H1 (cell line): ENCODE data around the gene RAP1GDS1. TPM values are rescaled to one million over a fixed set of nuclear protein-coding genes. Genes with fewer than 3 reads are reported as not detected.

ENCODE experiments used
- CTCF ChIA-PET: fragments of 300-600 bp; sonication (Branson Sonifier 250); formaldehyde crosslinking; loops from one replicate; lab custom pipeline; 2021; ENCODE audit not compliant: partially characterized antibody; lab: Charles Lee
- POLR2A ChIA-PET: fragments of 300-600 bp; sonication (Branson Sonifier 250); formaldehyde crosslinking; loops from one replicate; lab custom pipeline; 2021; ENCODE audit warnings: inconsistent platforms; ENCODE audit not compliant: partially characterized antibody; lab: Charles Lee
- DNase-seq, 2 experiments: peaks; one replicate each; pipeline versions ENCODE4 v3.0.0 to v3.0.0-alpha.2; 2010 to 2022; ENCODE audit warnings: low spot score in 2 of 2, low read depth in 1 of 2, mixed read lengths in 1 of 2
- FAIRE-seq: peaks from 2 replicates; lab custom pipeline; 2011; peaks lifted over from hg19 to GRCh38; lab: Jason Lieb, UNC
- H2AFZ ChIP-seq: 2 replicates; pipeline ENCODE4 v1.8.1; 2012; ENCODE audit warnings: low read length, inconsistent platforms
- H2AK5ac ChIP-seq: 2 replicates; pipeline ENCODE4 v1.6.1; 2013; ENCODE audit warnings: low read depth, low read length
- H2BK120ac ChIP-seq: replicated peaks from 2 replicates; pipeline ENCODE3; 2013; ENCODE audit warnings: low read depth, low read length, inconsistent platforms
- H2BK12ac ChIP-seq: 2 replicates; pipeline ENCODE4 v1.6.1; 2013; ENCODE audit warnings: low read depth, low read length
- H2BK15ac ChIP-seq: 2 replicates; pipeline ENCODE4 v1.6.1; 2013; ENCODE audit warnings: low read length
- H2BK20ac ChIP-seq: 2 replicates; pipeline ENCODE4 v1.6.1; 2013; ENCODE audit warnings: low read length
- H2BK5ac ChIP-seq: 2 replicates; pipeline ENCODE4 v1.6.1; 2013; ENCODE audit warnings: low read depth, low read length
- H3K14ac ChIP-seq: 2 replicates; pipeline ENCODE4 v1.6.1; 2013; ENCODE audit warnings: inconsistent platforms; ENCODE audit not compliant: insufficient read length
- H3K18ac ChIP-seq: 2 replicates; pipeline ENCODE4 v1.6.1; 2013; ENCODE audit warnings: low read length; ENCODE audit errors: extremely low read depth
- H3K23ac ChIP-seq: 2 replicates; pipeline ENCODE4 v1.6.1; 2013; ENCODE audit warnings: inconsistent platforms; ENCODE audit not compliant: insufficient read length
- H3K23me2 ChIP-seq: 2 replicates; pipeline ENCODE4 v1.6.1; 2013; ENCODE audit warnings: low read depth, low read length
- H3K27ac ChIP-seq: 2 replicates; pipeline ENCODE4 v1.6.1; 2011; ENCODE audit warnings: low read depth, low read length, inconsistent platforms
- H3K27me3 ChIP-seq, 4 experiments: replicated peaks in 1 of 4; 1 replicate in 1 of 4; 2 replicates in 3 of 4; pipeline versions ENCODE4 v1.6.1 to v1.8.1; 2011 to 2013; ENCODE audit warnings: low read length in 3 of 4, mild to moderate bottlenecking in 3 of 4, inconsistent platforms in 2 of 4, mixed read lengths in 2 of 4, moderate library complexity in 1 of 4; ENCODE audit not compliant: control insufficient read depth in 3 of 4, insufficient read depth in 3 of 4; ENCODE audit errors: extremely low read depth in 1 of 4
- H3K36me3 ChIP-seq, 4 experiments: 2 replicates each; pipeline versions ENCODE4 v1.6.1 to v1.8.1; 2011 to 2013; ENCODE audit warnings: mild to moderate bottlenecking in 4 of 4, low read length in 3 of 4, moderate library complexity in 2 of 4, control low read depth in 1 of 4, inconsistent platforms in 1 of 4; ENCODE audit not compliant: insufficient read depth in 4 of 4, control insufficient read depth in 2 of 4
- H3K4ac ChIP-seq: replicated peaks from 2 replicates; pipeline ENCODE3; 2013; ENCODE audit warnings: low read length, low read depth, mixed read lengths, inconsistent platforms; ENCODE audit not compliant: insufficient read length
- H3K4me1 ChIP-seq, 4 experiments: replicated peaks in 1 of 4; 1 replicate in 1 of 4; 2 replicates in 3 of 4; pipeline versions ENCODE4 v1.6.1 to v1.8.1; 2011 to 2013; ENCODE audit warnings: low read length in 3 of 4, inconsistent platforms in 2 of 4, mixed read lengths in 1 of 4; ENCODE audit not compliant: insufficient read depth in 4 of 4, control insufficient read depth in 3 of 4
- H3K4me2 ChIP-seq, 2 experiments: 2 replicates each; pipeline versions ENCODE4 v1.6.1 to v1.8.1; 2011 to 2013; ENCODE audit warnings: low read depth in 2 of 2, low read length in 2 of 2, control low read depth in 1 of 2, inconsistent platforms in 1 of 2, mild to moderate bottlenecking in 1 of 2; ENCODE audit not compliant: insufficient read depth in 1 of 2
- H3K4me3 ChIP-seq, 4 experiments: fragments of 200-600, 300-600 bp in 1 of 4; sonication (generic), shearing (Covaris generic), sonication (Bioruptor Twin) in 1 of 4; 2 replicates each; pipeline versions ENCODE4 v1.5.1 to v1.8.1; 2011 to 2016; ENCODE audit warnings: low read length in 4 of 4, low read depth in 3 of 4, control low read depth in 2 of 4, inconsistent platforms in 2 of 4, mild to moderate bottlenecking in 2 of 4, mixed read lengths in 1 of 4, moderate library complexity in 1 of 4; ENCODE audit not compliant: insufficient read depth in 2 of 4; ENCODE audit errors: extremely low read depth in 1 of 4
- H3K56ac ChIP-seq: replicated peaks from 2 replicates; pipeline ENCODE3; 2013; ENCODE audit warnings: low read depth, mild to moderate bottlenecking, mixed read lengths, low read length, inconsistent platforms; ENCODE audit not compliant: insufficient read length
- H3K79me1 ChIP-seq: 2 replicates; pipeline ENCODE4 v1.6.1; 2013; ENCODE audit warnings: low read depth, low read length, control low read depth
- H3K79me2 ChIP-seq, 2 experiments: 2 replicates each; pipeline versions ENCODE4 v1.6.1 to v1.8.1; 2012 to 2013; ENCODE audit warnings: low read length in 2 of 2, mild to moderate bottlenecking in 2 of 2, inconsistent platforms in 1 of 2; ENCODE audit not compliant: insufficient read depth in 2 of 2, control insufficient read depth in 1 of 2
- H3K9ac ChIP-seq, 4 experiments: replicated peaks in 1 of 4; 1 replicate in 1 of 4; 2 replicates in 3 of 4; pipeline versions ENCODE4 v1.6.1 to v1.8.1; 2011 to 2013; ENCODE audit warnings: low read depth in 3 of 4, low read length in 3 of 4, control low read depth in 2 of 4, mild to moderate bottlenecking in 2 of 4, moderate library complexity in 2 of 4, inconsistent platforms in 1 of 4; ENCODE audit errors: extremely low read depth in 1 of 4
- H3K9me3 ChIP-seq, 2 experiments: 2 replicates each; pipeline versions ENCODE4 v1.6.1 to v1.8.1; 2012 to 2013; ENCODE audit warnings: mild to moderate bottlenecking in 2 of 2, moderate library complexity in 2 of 2, control low read depth in 1 of 2, inconsistent platforms in 1 of 2, low read depth in 1 of 2, low read length in 1 of 2, mixed read lengths in 1 of 2; ENCODE audit not compliant: insufficient read depth in 2 of 2
- H4K20me1 ChIP-seq, 2 experiments: replicated peaks in 1 of 2; 2 replicates each; pipeline versions ENCODE3 to v1.8.1; 2011 to 2013; ENCODE audit warnings: inconsistent platforms in 2 of 2, low read length in 2 of 2, mild to moderate bottlenecking in 1 of 2; ENCODE audit not compliant: insufficient read depth in 2 of 2, control insufficient read depth in 1 of 2
- H4K5ac ChIP-seq: 2 replicates; pipeline ENCODE4 v1.6.1; 2013; ENCODE audit warnings: low read length, low read depth, mixed read lengths, inconsistent platforms; ENCODE audit not compliant: insufficient read length
- H4K8ac ChIP-seq: 2 replicates; pipeline ENCODE4 v1.8.0; 2013; ENCODE audit warnings: mild to moderate bottlenecking, moderate library complexity, low read length, inconsistent platforms; ENCODE audit not compliant: insufficient read depth; ENCODE audit errors: extremely low read depth
- H4K91ac ChIP-seq: replicated peaks from 2 replicates; pipeline ENCODE3; 2013; ENCODE audit warnings: low read length, mixed read lengths, inconsistent platforms; ENCODE audit not compliant: insufficient read length
- KDM5A ChIP-seq: fragments of 200-600 bp; IDR thresholded peaks from 2 replicates; pipeline ENCODE4 v1.7.1; 2012; ENCODE audit warnings: mild to moderate bottlenecking, low read length, inconsistent platforms, mixed read lengths
- MAFK ChIP-seq: IDR thresholded peaks from 2 replicates; pipeline ENCODE4 v1.6.1; 2012; ENCODE audit warnings: low read depth, mild to moderate bottlenecking, improper control_type of control experiment, low read length
- NRF1 ChIP-seq: IDR thresholded peaks from 2 replicates; pipeline ENCODE4 v1.6.1; 2011; ENCODE audit warnings: mild to moderate bottlenecking, low read depth, low read length, improper control_type of control experiment
- RBBP5 ChIP-seq: IDR thresholded peaks from 2 replicates; pipeline ENCODE4 v1.7.1; 2012; ENCODE audit warnings: low read depth, mild to moderate bottlenecking, inconsistent platforms, low read length, moderate library complexity, borderline replicate concordance
- RFX5 ChIP-seq: IDR thresholded peaks from 2 replicates; pipeline ENCODE4 v1.6.1; 2011; ENCODE audit warnings: low read depth, low read length, improper control_type of control experiment, borderline replicate concordance
- SAP30 ChIP-seq: fragments of 300-600 bp; sonication (generic); IDR thresholded peaks from 2 replicates; pipeline ENCODE4 v1.7.1; 2012; ENCODE audit warnings: low read length, moderate library complexity, mild to moderate bottlenecking, inconsistent platforms; ENCODE audit not compliant: insufficient read depth, insufficient replicate concordance
- SIRT6 ChIP-seq: IDR thresholded peaks from one replicate; pipeline ENCODE4 v1.7.1; 2012; ENCODE audit warnings: low read length, inconsistent platforms
- SP2 ChIP-seq: IDR thresholded peaks from 2 replicates; pipeline ENCODE4 v1.6.1; 2012; ENCODE audit warnings: mild to moderate bottlenecking, low read length, inconsistent platforms
- TAF7 ChIP-seq: optimal IDR thresholded peaks from 2 replicates; pipeline ENCODE3; 2011; ENCODE audit warnings: low read depth, mild to moderate bottlenecking, inconsistent platforms, low read length, moderate library complexity, borderline replicate concordance
- WGBS, 2 experiments: shearing (Covaris generic) in 1 of 2; methylation state at CpG; one replicate each; pipeline versions ENCODE4 v1.1.6 to v1.1.7; 2013 to 2015; ENCODE audit warnings: low lambda C conversion rate in 2 of 2, mixed read lengths in 2 of 2, inconsistent platforms in 1 of 2, low coverage in 1 of 2, missing lambda C conversion rate in 1 of 2; ENCODE audit not compliant: insufficient replicate concordance in 2 of 2, insufficient coverage in 1 of 2, insufficient read length in 1 of 2; ENCODE audit errors: extremely low coverage in 1 of 2, missing lambda C conversion rate in 1 of 2; 5-methylcytosine and 5-hydroxymethylcytosine counted together
- polyA plus RNA-seq, 7 experiments: library from polyadenylated mRNA; depleted of rRNA in 3 of 7; stranded (reverse) in 5 of 7; unstranded in 2 of 7; fragments of >200 nt in 5 of 7; fragments of 200-250 nt in 2 of 7; gene quantifications; 1 replicate in 5 of 7; 2 replicates in 1 of 7; 4 replicates in 1 of 7; pipeline versions ENCODE4 v1.2.1 to v1.2.3, GENCODE V29; 2011 to 2013; ENCODE audit warnings: missing spikeins in 2 of 7, mixed read lengths in 2 of 7
- total RNA-seq: library from RNA; stranded (reverse); fragmentation: NEBNext Ultra II Directional; extraction: Animal tissue kit (Norgen Biotek cat#: 25700); gene quantifications from 2 replicates; pipeline ENCODE4 v1.2.1, GENCODE V29; 2021

Gene RAP1GDS1
- total and polyA plus RNA-seq, 2 of the 8 experiments (the other 6 are each of a cell fraction or from before 2014, with no cell fraction given): 12.8 to 31.9 TPM

DNA sequence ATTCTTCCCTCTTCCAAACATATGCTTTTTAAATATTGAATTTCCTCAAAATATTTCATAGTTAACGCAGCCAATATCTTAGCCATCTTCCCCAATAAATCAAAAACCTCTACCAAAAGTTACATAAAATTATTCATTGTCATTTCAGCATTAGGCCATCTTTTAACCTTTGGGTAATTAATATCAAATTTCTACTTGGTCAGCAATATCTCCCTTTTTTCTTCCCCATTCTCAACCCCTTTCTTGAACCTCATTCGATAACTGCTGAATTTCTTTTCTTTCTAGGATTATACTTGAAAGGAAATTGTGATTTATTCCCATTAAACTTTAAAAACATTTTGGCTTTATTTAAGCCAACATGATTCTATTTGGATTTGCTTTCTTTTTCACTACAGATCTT lies 65.0 kb downstream of the RAP1GDS1 start:
- CTCF ChIA-PET: interaction anchor here (1.0 kb wide), 1 partner anchor 175 kb away, joined by 3 read pairs; no protein-coding TSS in a partner anchor
- 91% methylated on average over 2 of the region's 2 CpGs; no CpG with 5 or more reads in 1 of the 2 experiments for WGBS, 2 experiments

More for the DNA sequence above, 65.0 kb downstream of the RAP1GDS1 start:
- Histone ChIP-seq H3K4me2 (no peak overlapping the region), H3K9me3 (peaks cover 3 to 14% of the 10 kb centered on the region in 2 experiments; a peak in 2 of 4 replicates), H4K5ac (no peak overlapping the region), H2BK120ac (no peak overlapping the region), H3K23ac (no peak overlapping the region), H2AK5ac (no peak overlapping the region), H4K91ac (no peak overlapping the region), H3K36me3 (peaks cover 0 to 3% (median 0%) of the 10 kb centered on the region in 4 experiments; a peak in 2 of 8 replicates), H2BK5ac (no peak overlapping the region), H3K18ac (no peak overlapping the region), H3K4me1 (no peaks in the 10 kb centered on the region), H3K79me1 (no peaks in the 10 kb centered on the region), H3K14ac (no peak overlapping the region), H3K9ac (no peak overlapping the region), H3K56ac (no peak overlapping the region), H4K20me1 (no peaks in the 10 kb centered on the region), H3K4me3 (no peak overlapping the region), H3K27ac (no peak overlapping the region), H2BK20ac (no peak overlapping the region), H2BK12ac (no peak overlapping the region), H3K23me2 (no peaks in the 10 kb centered on the region), H4K8ac (no peak overlapping the region), H3K79me2 (no peaks in the 10 kb centered on the region), H2BK15ac (no peak overlapping the region), H3K4ac (no peak overlapping the region), H2AFZ (no peak overlapping the region), H3K27me3 (no peaks in the 10 kb centered on the region)
- POLR2A ChIA-PET: no interaction called here
- DNase-seq: no peak
- no peak for FAIRE-seq
- no peak for TF ChIP-seq SP2
- no peak for TF ChIP-seq RFX5
- no peak for TF ChIP-seq TAF7
- no peak for TF ChIP-seq RBBP5
- TF ChIP-seq SIRT6: no peak
- TF ChIP-seq MAFK: no peak
- no peak for TF ChIP-seq NRF1
- no peak for TF ChIP-seq SAP30
- no peak for TF ChIP-seq KDM5A
